Right lobe of liver (tissue), 6 donors: ENCODE measurements around the gene IRF2BP1. TPM values are rescaled to one million over a fixed set of nuclear protein-coding genes. Genes with fewer than 3 reads are reported as not detected.
A peak's percentile ranks its signal among the peaks of the same experiment; 100 is the strongest.

Source experiments
- ATAC-seq, 4 donors: fragments of 200-7000 bp; cut with Tn5 transposase; one replicate each; pipeline ENCODE4 v1.9.1; 2020; ENCODE audit warnings: mild to moderate bottlenecking in 4 of 4, moderate library complexity in 4 of 4
- DNase-seq, 3 donors: peaks; one replicate each; pipeline ENCODE4 v3.0.0-alpha.2; 2020
- H3K27ac ChIP-seq, 3 donors: fragments of 200-600 bp; one replicate each; pipeline ENCODE4 v1.8.0; 2022
- H3K27me3 ChIP-seq, 2 donors: fragments of 200-600 bp; one replicate each; pipeline ENCODE4 v1.8.0; 2022
- H3K36me3 ChIP-seq, 4 donors: fragments of 200-600 bp; sonication (generic) in 1 of 4; one replicate each; pipeline versions ENCODE4 v1.5.1 to v1.8.0; 2017 to 2022; ENCODE audit warnings: control low read depth in 1 of 4
- H3K4me1 ChIP-seq, 4 donors: fragments of 200-600 bp; sonication (generic) in 1 of 4; one replicate each; pipeline versions ENCODE4 v1.5.1 to v1.8.0; 2017 to 2022; ENCODE audit warnings: control low read depth in 1 of 4
- H3K4me3 ChIP-seq, 3 donors: fragments of 200-600 bp; one replicate each; pipeline ENCODE4 v1.8.0; 2022
- H3K9me3 ChIP-seq, 4 donors: fragments of 200-600 bp; sonication (generic) in 1 of 4; one replicate each; pipeline versions ENCODE4 v1.5.1 to v1.8.0; 2017 to 2022; ENCODE audit warnings: control low read depth in 1 of 4
- CTCF ChIP-seq, 4 donors: fragments of 200-600 bp in 3 of 4; fragments of 450-650 bp in 1 of 4; IDR thresholded peaks; one replicate each; pipeline versions ENCODE4 v1.5.1 to v1.8.0; 2016 to 2022; ENCODE audit warnings: antibody characterized with exemption in 4 of 4, mild to moderate bottlenecking in 2 of 4
- POLR2A ChIP-seq: fragments of 450-650 bp; IDR thresholded peaks from one replicate; pipeline ENCODE4 v1.6.1; 2017; ENCODE audit warnings: antibody characterized with exemption, mild to moderate bottlenecking
- WGBS: methylation state at CpG from one replicate; pipeline ENCODE4 v1.1.6; 2018; ENCODE audit warnings: low coverage, low lambda C conversion rate; ENCODE audit not compliant: insufficient coverage; ENCODE audit errors: missing lambda C conversion rate; 5-methylcytosine and 5-hydroxymethylcytosine counted together
- intact Hi-C, 2 donors: fragments of 100-400 bp; cut with DNase I; formaldehyde crosslinking; loops; one replicate each; pipeline versions ENCODE4 v1.11.2 to v1.14.1; 2022
- total RNA-seq, 6 experiments: library from RNA; depleted of rRNA in 2 of 6; stranded (reverse); fragments of >200 nt in 2 of 6; fragmentation: NEBNext Ultra II Directional in 3 of 6; extraction: Animal tissue kit (Norgen Biotek cat#: 25700) in 3 of 6; gene quantifications; one replicate each; pipeline versions ENCODE4 v1.1.0 to v1.2.4, GENCODE V29; 2016 to 2023
- donor health status: DM: no; HTN: yes; CAD: no.
- donor health status: DM: no; HTN: no; CAD: no.
- donor health status: DM: no; HTN: no; CAD: no.
- donor health status: DM: no; HTN: yes; CAD: no.
- donor health status: DM: no; HTN: yes; CAD: no.

IRF2BP1 gene
- total RNA-seq, 6 experiments from 2014 or later = 12.8 to 21.5 (median 15.5) TPM

DNA sequence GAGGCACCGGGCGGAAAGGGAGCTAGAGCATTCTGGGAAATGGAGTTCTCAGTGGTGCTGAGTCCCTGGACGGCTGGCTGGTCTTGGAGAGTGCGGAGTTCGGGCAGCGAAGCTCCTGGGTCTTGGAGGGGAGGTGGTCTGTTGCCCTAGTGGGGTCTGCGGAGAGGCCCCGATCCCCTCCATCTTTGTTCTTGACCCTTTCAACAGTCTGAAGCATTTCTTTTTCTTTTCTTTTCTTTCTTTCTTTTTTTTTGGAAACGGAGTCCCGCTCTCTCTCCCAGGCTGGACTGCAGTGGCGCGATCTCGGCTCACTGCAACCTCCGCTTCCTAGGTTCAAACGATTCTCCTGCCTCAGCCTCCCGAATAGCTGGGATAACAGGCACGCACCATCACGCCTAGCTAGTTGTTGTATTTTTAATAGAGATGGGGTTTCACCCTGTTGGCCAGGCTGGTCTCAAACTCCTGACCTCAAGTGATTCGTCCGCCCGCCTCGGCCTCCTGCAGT, 22.6 kb downstream of the IRF2BP1 start:
- TF ChIP-seq CTCF (IDR thresholded peaks at IDR 0.05) (no peak), POLR2A (peak; percentile 28)
- H3K4me1 ChIP-seq = peaks cover 0 to 37% (median 12%) of the 10 kb centered on the region in 4 donors
- H3K27ac ChIP-seq = peak overlapping the region in 2 of 3 donors; percentile 32 to 62

DNA sequence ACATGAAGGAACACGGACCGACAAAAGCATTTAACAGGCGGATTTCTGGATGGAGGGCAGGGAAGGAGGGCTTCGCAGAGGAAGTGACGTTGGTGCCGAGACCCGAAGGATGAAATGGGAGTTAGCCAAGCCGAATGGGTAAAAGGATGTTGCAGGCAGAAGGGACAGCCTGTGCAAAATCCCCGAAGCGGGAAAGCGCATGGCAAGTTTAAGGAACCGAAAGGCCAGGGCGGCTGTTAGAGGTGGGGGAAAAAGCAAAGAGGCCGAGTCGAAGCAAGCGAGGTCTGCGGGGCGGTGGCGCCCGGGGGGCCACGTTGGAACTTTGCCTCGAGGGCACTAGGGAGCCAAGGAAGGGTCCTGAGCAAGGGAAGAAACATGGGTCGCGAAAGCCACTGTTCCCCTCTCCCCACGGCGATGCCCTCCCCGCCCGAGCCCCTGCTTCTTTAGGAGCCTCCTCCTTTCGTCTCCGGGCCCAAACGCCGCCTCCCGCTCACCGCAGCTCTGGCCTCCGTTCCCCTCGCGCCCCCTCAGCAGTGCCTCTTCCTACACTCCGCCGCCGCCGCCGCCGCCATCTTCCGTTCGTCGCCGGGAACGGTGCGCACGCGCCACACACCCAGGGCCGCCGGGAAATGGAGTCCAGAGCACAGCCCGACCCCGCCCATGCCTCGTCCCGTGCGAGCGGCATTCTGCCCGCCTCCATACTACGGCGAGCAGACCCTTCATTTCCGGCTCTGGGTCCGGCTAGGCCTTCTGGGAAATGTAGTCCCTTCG, 23.2 kb downstream of the IRF2BP1 start, which contains the start of gene SYMPK:
TSS of gene SYMPK (minus strand) at position 584 of the 771 bp plus-strand sequence. CDS start 8,652 bp downstream, outside the sequence.
- WGBS = under 1% methylated on average over 32 of the region's 65 CpGs
- peaks cover 0 to 37% (median 12%) of the 10 kb centered on the region in 4 donors for H3K4me1 ChIP-seq
- H3K9me3 ChIP-seq = no peaks in the 10 kb centered on the region
- H3K27me3 ChIP-seq = no peaks in the 10 kb centered on the region
- peaks cover 0 to 14% (median 1%) of the 10 kb centered on the region in 4 donors for H3K36me3 ChIP-seq
- H3K4me3 ChIP-seq = peak within 1 kb of the TSS; percentile 82 to 98 (median 92)
- DNase-seq = peak; percentile 99
- peak within 1 kb of the TSS; percentile 75 to 88 (median 84) for H3K27ac ChIP-seq
- peak in 1 of 4 donors; percentile 4 for TF ChIP-seq CTCF (IDR thresholded peaks at IDR 0.05)
- peak; percentile 58 for TF ChIP-seq POLR2A
- peak; percentile 88 to 94 (median 89) for ATAC-seq
- intact Hi-C loops = no loop called here

More for the DNA sequence above, 22.6 kb downstream of the IRF2BP1 start:
- ATAC-seq (peak in 1 of 4 donors; percentile 0), DNase-seq (no peak)
- no peaks in the 10 kb centered on the region for H3K27me3 ChIP-seq
- H3K4me3 ChIP-seq = peak overlapping the region; percentile 82 to 98 (median 92)
- H3K36me3 ChIP-seq = peaks cover 0 to 11% (median 1%) of the 10 kb centered on the region in 4 donors
- WGBS = 9% methylated on average over 19 of the region's 22 CpGs
- H3K9me3 ChIP-seq = no peaks in the 10 kb centered on the region
- intact Hi-C loops = no loop called here

- Histone ChIP-seq H3K4me1 (peaks cover 0 to 37% (median 12%) of the 10 kb centered on the region in 4 donors), H3K9me3 (no peaks in the 10 kb centered on the region), H3K27me3 (no peaks in the 10 kb centered on the region), H3K4me3 (peak overlapping the region; percentile 82 to 98 (median 92)), H3K36me3 (peaks cover 0 to 14% (median 1%) of the 10 kb centered on the region in 4 donors), H3K27ac (peak overlapping the region; percentile 18 to 88 (median 84))
- WGBS = under 1% methylated on average over 11 of the region's 11 CpGs
- DNase-seq (no peak), ATAC-seq (no peak)
- TF ChIP-seq POLR2A (no peak), CTCF (IDR thresholded peaks at IDR 0.05) (no peak)
- intact Hi-C loops = no loop called here
These were observed 23.7 kb downstream of the IRF2BP1 start for GRCh38 chr19:45862271-45862563.

DNA sequence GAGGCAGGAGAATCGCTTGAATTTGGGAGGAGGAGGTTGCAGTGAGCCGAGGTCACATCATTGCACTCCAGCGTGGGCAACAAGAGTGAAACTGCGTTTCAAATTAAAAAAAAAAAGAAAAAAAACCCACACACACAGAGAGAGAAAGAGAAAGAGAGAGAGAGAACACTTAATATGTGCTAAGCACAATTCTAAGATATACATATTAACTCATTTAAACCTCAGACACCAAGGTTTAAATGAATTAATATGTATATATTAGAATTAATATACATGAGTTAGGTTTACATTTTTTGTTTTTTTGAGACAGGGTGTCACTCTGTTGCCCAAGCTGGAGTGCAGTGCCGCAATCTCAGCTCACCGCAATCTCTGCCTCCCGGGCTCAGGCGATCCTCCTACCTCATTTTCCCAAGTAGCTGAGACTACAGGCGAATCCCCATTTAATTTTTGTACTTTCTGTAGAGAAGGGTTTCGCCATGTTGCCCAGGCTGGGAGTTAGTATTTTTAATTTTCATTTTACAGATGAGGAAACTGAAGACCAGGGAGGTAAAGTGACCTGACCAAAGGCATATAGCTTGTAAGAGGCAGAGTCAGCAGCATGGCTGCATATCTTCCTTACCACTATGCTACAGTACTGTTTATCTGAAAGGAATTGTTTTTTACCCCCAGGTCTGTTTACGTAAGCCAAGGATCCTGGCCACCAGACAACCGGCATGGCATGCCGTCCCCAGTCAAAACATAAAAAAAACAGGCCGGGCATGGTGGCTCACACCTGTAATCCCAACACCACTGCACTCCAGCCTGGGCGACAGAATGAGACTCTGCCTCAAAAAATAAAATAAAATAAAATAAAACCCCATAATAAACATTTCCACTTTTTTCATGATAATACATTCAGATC, 25.3 kb downstream of the IRF2BP1 start:
- WGBS = 83% methylated on average over 13 of the region's 15 CpGs
- no peak for ATAC-seq
- peaks cover 0 to 19% (median 1%) of the 10 kb centered on the region in 4 donors for H3K36me3 ChIP-seq
- H3K4me1 ChIP-seq = peaks cover 0 to 27% (median 9%) of the 10 kb centered on the region in 4 donors
- DNase-seq = no peak
- no peaks in the 10 kb centered on the region for H3K27me3 ChIP-seq
- peak overlapping the region in 2 of 3 donors; percentile 15 to 41 for H3K27ac ChIP-seq
- intact Hi-C loops = no loop called here
- no peak overlapping the region for H3K4me3 ChIP-seq
- no peaks in the 10 kb centered on the region for H3K9me3 ChIP-seq
- TF ChIP-seq POLR2A (no peak), CTCF (IDR thresholded peaks at IDR 0.05) (no peak)
